A673 (cell line): Measurements from ENCODE around the gene GCAT.

Experiments used
- EZH2 ChIP-seq: fragments of 200-600 bp; sonication (generic); IDR thresholded peaks from 2 replicates; pipeline ENCODE4 v1.6.1; 2017; ENCODE audit warnings: borderline replicate concordance, low read depth, mild to moderate bottlenecking, mixed read lengths, antibody characterized with exemption, low read length; ENCODE audit not compliant: poor library complexity, severe bottlenecking
- TF ChIP-seq, protein P1 (sequence below): fragments of 300-800, 200-600 bp; sonication (generic); conservative IDR thresholded peaks from 2 replicates; pipeline ENCODE4 v1.5.1; 2017; ENCODE audit warnings: low read depth, mild to moderate bottlenecking, antibody characterized with exemption, low read length, moderate library complexity, mixed read lengths

DNA sequence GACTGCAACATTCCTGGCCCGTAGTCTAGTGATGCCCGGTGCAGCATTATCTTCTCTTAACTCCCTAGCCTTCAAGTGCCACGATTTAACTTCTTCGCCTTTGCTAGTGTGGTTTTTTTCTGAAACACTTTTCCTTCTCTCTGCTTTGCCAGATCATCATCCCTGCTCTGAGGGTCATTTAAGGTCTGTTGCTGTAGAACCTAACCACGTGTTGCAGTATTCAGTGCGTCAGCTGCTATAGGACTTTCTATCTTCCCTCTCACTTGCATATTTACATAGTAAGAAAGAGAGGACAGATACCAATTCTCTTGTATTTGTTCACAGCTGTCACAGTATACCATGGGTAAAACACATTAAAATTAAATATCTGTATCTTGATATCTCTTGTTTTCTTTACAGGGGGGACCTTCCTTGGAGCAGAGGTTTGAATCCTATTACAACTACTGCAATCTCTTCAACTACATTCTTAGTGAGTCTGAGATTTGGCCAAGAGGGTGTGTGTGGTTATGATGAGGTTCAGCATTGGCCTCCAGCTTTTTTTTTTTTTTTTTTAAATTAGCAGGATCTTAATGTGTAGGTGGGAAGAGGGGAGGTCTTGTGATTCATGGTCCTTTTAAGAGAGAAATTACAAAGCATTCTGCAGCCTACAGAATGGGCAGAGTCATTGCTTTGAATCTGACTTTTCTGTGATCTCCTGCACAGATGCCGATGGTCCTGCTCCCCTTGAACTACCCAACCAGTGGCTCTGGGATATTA, 55.0 kb downstream of the GCAT start:
- TF ChIP-seq, protein P1, sequence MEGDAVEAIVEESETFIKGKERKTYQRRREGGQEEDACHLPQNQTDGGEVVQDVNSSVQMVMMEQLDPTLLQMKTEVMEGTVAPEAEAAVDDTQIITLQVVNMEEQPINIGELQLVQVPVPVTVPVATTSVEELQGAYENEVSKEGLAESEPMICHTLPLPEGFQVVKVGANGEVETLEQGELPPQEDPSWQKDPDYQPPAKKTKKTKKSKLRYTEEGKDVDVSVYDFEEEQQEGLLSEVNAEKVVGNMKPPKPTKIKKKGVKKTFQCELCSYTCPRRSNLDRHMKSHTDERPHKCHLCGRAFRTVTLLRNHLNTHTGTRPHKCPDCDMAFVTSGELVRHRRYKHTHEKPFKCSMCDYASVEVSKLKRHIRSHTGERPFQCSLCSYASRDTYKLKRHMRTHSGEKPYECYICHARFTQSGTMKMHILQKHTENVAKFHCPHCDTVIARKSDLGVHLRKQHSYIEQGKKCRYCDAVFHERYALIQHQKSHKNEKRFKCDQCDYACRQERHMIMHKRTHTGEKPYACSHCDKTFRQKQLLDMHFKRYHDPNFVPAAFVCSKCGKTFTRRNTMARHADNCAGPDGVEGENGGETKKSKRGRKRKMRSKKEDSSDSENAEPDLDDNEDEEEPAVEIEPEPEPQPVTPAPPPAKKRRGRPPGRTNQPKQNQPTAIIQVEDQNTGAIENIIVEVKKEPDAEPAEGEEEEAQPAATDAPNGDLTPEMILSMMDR, result no peak
- TF ChIP-seq EZH2, result no peak
